Cardiac muscle cell (in vitro differentiated cells and primary cell): ENCODE data around the gene DTWD2. TPM values are rescaled to one million over a fixed set of nuclear protein-coding genes. Genes with fewer than 3 reads are reported as not detected.

Source experiments
- DNase-seq, 2 donors: peaks; one replicate each; pipeline versions ENCODE4 v3.0.0 to v3.0.0-alpha.2; 2010 to 2017; ENCODE audit warnings: low read depth in 1 of 2, low spot score in 1 of 2
- H3K27ac ChIP-seq: fragments of 200-600 bp; sonication (generic); 2 replicates; pipeline ENCODE4 v1.5.1; 2016
- H3K27me3 ChIP-seq: fragments of 200-600 bp; sonication (generic); 2 replicates; pipeline ENCODE4 v1.6.0; 2016; ENCODE audit warnings: control low read depth
- H3K36me3 ChIP-seq: fragments of 200-600 bp; sonication (generic); 2 replicates; pipeline ENCODE4 v1.5.1; 2016; ENCODE audit warnings: control low read depth
- H3K4me1 ChIP-seq: fragments of 200-600 bp; sonication (generic); 2 replicates; pipeline ENCODE4 v1.8.1; 2017; ENCODE audit warnings: low read depth, mild to moderate bottlenecking, mixed run types
- H3K4me3 ChIP-seq: fragments of 200-600 bp; sonication (generic); 2 replicates; pipeline ENCODE4 v1.5.1; 2016; ENCODE audit warnings: mild to moderate bottlenecking
- H3K9me3 ChIP-seq: fragments of 200-600 bp; sonication (generic); 2 replicates; pipeline ENCODE4 v1.5.1; 2017; ENCODE audit warnings: low read depth, mild to moderate bottlenecking, control low read depth
- CTCF ChIP-seq: IDR thresholded peaks from 2 replicates; pipeline ENCODE4 v1.5.1; 2012; ENCODE audit warnings: low read depth, mild to moderate bottlenecking, low read length
- polyA plus RNA-seq: library from polyadenylated mRNA; unstranded; fragments of >200 nt; fragmentation: Nextera tagmentation; extraction: Ambion mirVana; gene quantifications from 2 replicates; pipeline ENCODE4 v1.2.1, GENCODE V29; 2016
- total RNA-seq: library from RNA; depleted of rRNA; stranded (reverse); fragments of >200 nt; gene quantifications from 2 replicates; pipeline ENCODE4 v1.2.3, GENCODE V29; 2016

DTWD2 gene
- total and polyA plus RNA-seq, 2 experiments from 2014 or later: 6.5 to 30.7 TPM

GRCh38 chr5:118789366-118789765 lies 199.0 kb downstream of the DTWD2 start:
- Histone ChIP-seq H3K27me3 (no peaks in the 10 kb centered on the region), H3K36me3 (no peaks in the 10 kb centered on the region), H3K4me3 (no peak overlapping the region), H3K9me3 (no peaks in the 10 kb centered on the region), H3K27ac (no peak overlapping the region), H3K4me1 (peaks cover 5% of the 10 kb centered on the region)
- no peak for DNase-seq
- no peak for TF ChIP-seq CTCF

GRCh38 chr5:118788351-118788750 lies 200.0 kb downstream of the DTWD2 start:
- Histone ChIP-seq H3K4me3 (no peak overlapping the region), H3K27me3 (no peaks in the 10 kb centered on the region), H3K9me3 (no peaks in the 10 kb centered on the region), H3K4me1 (peaks cover 5% of the 10 kb centered on the region), H3K36me3 (no peaks in the 10 kb centered on the region), H3K27ac (no peak overlapping the region)
- DNase-seq: no peak
- no peak for TF ChIP-seq CTCF

Other genes with a start within 250 kb of the DTWD2 start
- 26.9 and 37.4 TPM in 2 replicates for gene DMXL1, start 82.5 kb upstream of the DTWD2 start, total RNA-seq
- 19.5 and 31.6 TPM in 2 replicates for gene DMXL1, start 82.5 kb upstream of the DTWD2 start, polyA plus RNA-seq